Stimulated activated CD4-positive, alpha-beta T cell treated with anti-CD3 and anti-CD28 coated beads, TNF-alpha, amount 100 ng/mL, for 4 hours (primary cell): ENCODE data around the gene FBXO3.
"Not testable (repeated sequence)": the region's sequence is repeated elsewhere in the genome, so short reads cannot be mapped to it uniquely, and the experiment has no call there.

Experiments used
- DNase-seq, 3 experiments: peaks; one replicate each; pipeline ENCODE4 v3.0.0-alpha.2; 2020; ENCODE audit warnings: low read depth in 3 of 3

The FBXO3 gene

GRCh38 chr11:33773987-33774735, at the start of gene FBXO3:
Gene FBXO3, minus strand, starts transcription at chr11:33774520. Its CDS starts 23 bp downstream, at chr11:33774497.
- DNase-seq, result peak; percentile 68 to 80 (median 76)

- DNase-seq, result not testable (repeated sequence)
Observed at GRCh38 chr11:33822981-33823380, 48.7 kb upstream of the FBXO3 start.

GRCh38 chr11:33819278-33820035, 45.1 kb upstream of the FBXO3 start:
- DNase-seq, result no peak

GRCh38 chr11:33808228-33808828, 34.0 kb upstream of the FBXO3 start:
- peak; percentile 70 to 86 (median 82) for DNase-seq

GRCh38 chr11:33804471-33804870, 30.2 kb upstream of the FBXO3 start:
- no peak for DNase-seq

- no peak for DNase-seq
Observed at GRCh38 chr11:33802194-33802950, 28.1 kb upstream of the FBXO3 start.

- DNase-seq, result no peak
Observed at GRCh38 chr11:33801821-33802193, 27.5 kb upstream of the FBXO3 start.

- DNase-seq, result no peak
Observed at GRCh38 chr11:33797879-33798278, 23.6 kb upstream of the FBXO3 start.

GRCh38 chr11:33790040-33790439, 15.7 kb upstream of the FBXO3 start:
- DNase-seq, result no peak

- DNase-seq, result not testable (repeated sequence)
Observed at GRCh38 chr11:33788095-33788494, 13.8 kb upstream of the FBXO3 start.

GRCh38 chr11:33787076-33787475, 12.8 kb upstream of the FBXO3 start:
- no peak for DNase-seq

GRCh38 chr11:33785609-33786008, 11.3 kb upstream of the FBXO3 start:
- DNase-seq, result no peak

- DNase-seq, result no peak
Observed at GRCh38 chr11:33779849-33780528, 5.7 kb upstream of the FBXO3 start.

GRCh38 chr11:33778675-33779074, 4.4 kb upstream of the FBXO3 start:
- DNase-seq, result no peak

GRCh38 chr11:33777906-33778305, 3.6 kb upstream of the FBXO3 start:
- no peak for DNase-seq

GRCh38 chr11:33775832-33776470, 1.6 kb upstream of the FBXO3 start:
- DNase-seq, result no peak

GRCh38 chr11:33775467-33775807, 1.1 kb upstream of the FBXO3 start:
- DNase-seq, result no peak

- no peak for DNase-seq
Observed at GRCh38 chr11:33774736-33775466, 581 bp upstream of the FBXO3 start.

GRCh38 chr11:33773404-33773986, 825 bp downstream of the FBXO3 start:
- peak in 1 of 3 experiments; percentile 6 for DNase-seq

- no peak for DNase-seq
Observed at GRCh38 chr11:33772870-33773269, 1.4 kb downstream of the FBXO3 start.
